Activated T-helper 2 cell treated with anti-CD3 and anti-CD28 coated beads, Interferon-gamma antibody, Interleukin-2, Interleukin-4, amounts not matched to agents 10 μg/mL and 5 μg/mL and 100 μg/mL, durations not matched to agents 14 hours and 24 hours and 36 hours (primary cell): Measurements from ENCODE around the gene DMD. TPM values are rescaled to one million over a fixed set of nuclear protein-coding genes. Genes with fewer than 3 reads are reported as not detected.

Source experiments
- DNase-seq: peaks from one replicate; pipeline ENCODE4 v3.0.0; 2021; ENCODE audit warnings: low spot score
- H3K27ac Mint-ChIP-seq: one replicate; pipeline ENCODE4 v1.8.0; 2021; ENCODE audit warnings: mixed read lengths
- H3K27me3 Mint-ChIP-seq: one replicate; pipeline ENCODE4 v1.8.0; 2021; ENCODE audit warnings: low read depth, mixed read lengths
- H3K36me3 Mint-ChIP-seq: one replicate; pipeline ENCODE4 v1.8.0; 2021; ENCODE audit warnings: low read depth, mixed read lengths
- H3K4me1 Mint-ChIP-seq: one replicate; pipeline ENCODE4 v1.8.0; 2021; ENCODE audit warnings: low read depth, mixed read lengths
- H3K4me3 Mint-ChIP-seq: one replicate; pipeline ENCODE4 v1.8.0; 2021; ENCODE audit warnings: low read depth, mild to moderate bottlenecking, moderate library complexity, mixed read lengths
- H3K9me3 Mint-ChIP-seq: one replicate; pipeline ENCODE4 v1.8.0; 2021; ENCODE audit warnings: mixed read lengths
- intact Hi-C: fragments of 100-400 bp; cut with micrococcal nuclease; formaldehyde crosslinking; loops from one replicate; pipeline ENCODE4 v1.15.1; 2023
- total RNA-seq: library from RNA; stranded (reverse); gene quantifications from 2 replicates; pipeline ENCODE4 v1.2.3, GENCODE V29; 2022

Gene DMD
- total RNA-seq, 1 donor from 2014 or later, result 0.84 TPM

GRCh38 chrX:31376408-31377022 lies 1834.8 kb downstream of the DMD start:
- no peaks in the 10 kb centered on the region for H3K27me3 Mint-ChIP-seq
- H3K4me1 Mint-ChIP-seq, result no peaks in the 10 kb centered on the region
- no peak for DNase-seq
- no peak overlapping the region for H3K27ac Mint-ChIP-seq
- H3K9me3 Mint-ChIP-seq, result no peaks in the 10 kb centered on the region
- no peak overlapping the region for H3K4me3 Mint-ChIP-seq
- H3K36me3 Mint-ChIP-seq, result no peaks in the 10 kb centered on the region
- intact Hi-C loops, result no loop called here

GRCh38 chrX:31374786-31375185 lies 1836.6 kb downstream of the DMD start:
- DNase-seq, result no peak
- Mint-ChIP-seq H3K9me3 (no peaks in the 10 kb centered on the region), H3K4me1 (no peaks in the 10 kb centered on the region), H3K27me3 (no peaks in the 10 kb centered on the region), H3K36me3 (no peaks in the 10 kb centered on the region), H3K4me3 (no peak overlapping the region), H3K27ac (no peak overlapping the region)
- intact Hi-C loops, result no loop called here

DNA sequence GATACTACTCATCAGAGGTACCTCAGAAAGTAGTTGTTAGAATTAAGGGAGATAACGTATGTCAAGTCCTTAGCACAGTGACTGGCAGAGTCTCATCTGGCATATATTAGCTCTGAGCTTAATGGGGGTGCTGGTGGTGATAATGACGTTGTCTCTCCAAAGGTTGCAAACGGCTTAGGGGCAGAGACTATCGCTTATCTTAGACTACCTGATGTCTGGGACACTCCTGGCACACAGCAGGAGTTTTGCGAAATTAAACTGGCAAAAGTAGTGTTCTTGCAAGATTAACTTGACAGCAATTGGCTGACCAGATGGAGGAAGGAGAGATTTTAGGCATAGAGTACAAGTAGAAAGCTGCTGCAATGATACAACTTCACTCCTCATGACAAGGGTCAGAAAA lies 1839.4 kb downstream of the DMD start:
- no peak for DNase-seq
- H3K36me3 Mint-ChIP-seq, result no peaks in the 10 kb centered on the region
- H3K4me3 Mint-ChIP-seq, result no peak overlapping the region
- H3K27me3 Mint-ChIP-seq, result no peaks in the 10 kb centered on the region
- H3K4me1 Mint-ChIP-seq, result no peaks in the 10 kb centered on the region
- H3K9me3 Mint-ChIP-seq, result no peaks in the 10 kb centered on the region
- no peak overlapping the region for H3K27ac Mint-ChIP-seq
- intact Hi-C loops, result no loop called here

- Mint-ChIP-seq H3K27ac (no peak overlapping the region), H3K4me3 (no peak overlapping the region), H3K4me1 (no peaks in the 10 kb centered on the region), H3K36me3 (no peaks in the 10 kb centered on the region), H3K27me3 (no peaks in the 10 kb centered on the region), H3K9me3 (no peaks in the 10 kb centered on the region)
- intact Hi-C loops, result no loop called here
- DNase-seq, result no peak
Observed at GRCh38 chrX:31367816-31368215, 1843.5 kb downstream of the DMD start.

DNA sequence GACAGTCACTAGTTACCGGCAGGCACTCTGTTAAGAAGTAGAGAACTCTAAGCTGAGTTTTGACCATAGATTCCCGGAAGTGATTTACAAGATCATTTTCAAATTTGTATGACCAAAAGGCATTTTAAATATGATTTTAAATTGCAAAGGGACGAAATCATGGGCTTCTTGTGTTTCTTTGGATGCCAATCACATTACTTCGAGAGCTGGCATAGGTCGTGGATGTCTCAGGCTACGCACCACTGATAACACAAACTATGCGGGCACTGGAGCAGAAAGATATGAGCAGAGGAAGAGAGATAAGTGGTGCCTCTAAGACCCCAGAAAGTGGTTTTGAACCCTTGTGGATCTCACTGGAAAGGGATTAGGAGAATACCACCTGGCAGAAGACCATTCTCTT lies 1845.3 kb downstream of the DMD start:
- no peak for DNase-seq
- Mint-ChIP-seq H3K27me3 (no peaks in the 10 kb centered on the region), H3K4me1 (no peaks in the 10 kb centered on the region), H3K27ac (no peak overlapping the region), H3K4me3 (no peak overlapping the region), H3K36me3 (no peaks in the 10 kb centered on the region), H3K9me3 (no peaks in the 10 kb centered on the region)
- intact Hi-C loops, result no loop called here

GRCh38 chrX:31356275-31357212 lies 1854.8 kb downstream of the DMD start:
- no peak overlapping the region for H3K27ac Mint-ChIP-seq
- no peak overlapping the region for H3K4me3 Mint-ChIP-seq
- H3K27me3 Mint-ChIP-seq, result no peaks in the 10 kb centered on the region
- H3K4me1 Mint-ChIP-seq, result no peaks in the 10 kb centered on the region
- DNase-seq, result no peak
- no peaks in the 10 kb centered on the region for H3K36me3 Mint-ChIP-seq
- H3K9me3 Mint-ChIP-seq, result no peaks in the 10 kb centered on the region
- intact Hi-C loops, result no loop called here

DNA sequence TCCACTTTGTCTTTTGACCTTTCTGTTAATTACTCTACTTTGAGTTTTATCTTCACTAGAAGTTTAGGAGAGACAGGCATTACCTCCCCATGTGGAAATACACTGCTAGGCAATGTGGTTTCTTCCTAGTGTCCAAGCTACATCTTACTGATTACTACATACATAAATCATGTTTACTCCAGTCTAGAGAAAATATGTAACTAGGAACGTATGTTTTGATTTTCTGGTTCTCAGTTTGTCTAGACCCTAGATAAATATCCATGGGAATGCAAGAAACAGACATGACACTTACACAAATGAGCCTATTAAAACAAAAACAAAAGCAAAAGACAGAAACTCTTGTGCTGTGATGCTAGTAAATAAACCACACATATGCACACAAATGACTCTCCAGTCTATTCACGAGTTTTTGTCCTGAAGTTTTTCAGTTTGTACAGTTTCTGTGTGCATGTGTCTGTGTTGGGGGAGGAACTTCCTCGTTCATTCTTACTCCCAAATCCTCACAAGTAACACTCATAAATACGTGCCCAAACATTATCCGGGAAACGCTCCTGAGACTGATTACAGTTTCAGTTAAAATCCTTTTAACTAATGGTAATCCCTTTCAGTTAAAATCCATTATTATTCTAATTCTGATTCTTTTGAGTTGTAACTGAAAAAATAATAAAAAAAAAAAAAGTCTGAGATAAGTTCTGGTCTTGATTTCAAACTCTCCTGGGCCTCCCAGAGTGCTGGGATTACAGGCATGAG lies 1856.0 kb downstream of the DMD start:
- no peaks in the 10 kb centered on the region for H3K36me3 Mint-ChIP-seq
- H3K4me1 Mint-ChIP-seq, result no peaks in the 10 kb centered on the region
- intact Hi-C loops, result no loop called here
- H3K4me3 Mint-ChIP-seq, result no peak overlapping the region
- H3K27ac Mint-ChIP-seq, result no peak overlapping the region
- H3K27me3 Mint-ChIP-seq, result no peaks in the 10 kb centered on the region
- H3K9me3 Mint-ChIP-seq, result no peaks in the 10 kb centered on the region
- DNase-seq, result no peak

- H3K4me1 Mint-ChIP-seq, result no peaks in the 10 kb centered on the region
- H3K36me3 Mint-ChIP-seq, result no peaks in the 10 kb centered on the region
- no peak overlapping the region for H3K27ac Mint-ChIP-seq
- no peaks in the 10 kb centered on the region for H3K9me3 Mint-ChIP-seq
- no peak for DNase-seq
- H3K4me3 Mint-ChIP-seq, result no peak overlapping the region
- H3K27me3 Mint-ChIP-seq, result no peaks in the 10 kb centered on the region
- intact Hi-C loops, result no loop called here
Observed at GRCh38 chrX:31353095-31353494, 1858.3 kb downstream of the DMD start.

DNA sequence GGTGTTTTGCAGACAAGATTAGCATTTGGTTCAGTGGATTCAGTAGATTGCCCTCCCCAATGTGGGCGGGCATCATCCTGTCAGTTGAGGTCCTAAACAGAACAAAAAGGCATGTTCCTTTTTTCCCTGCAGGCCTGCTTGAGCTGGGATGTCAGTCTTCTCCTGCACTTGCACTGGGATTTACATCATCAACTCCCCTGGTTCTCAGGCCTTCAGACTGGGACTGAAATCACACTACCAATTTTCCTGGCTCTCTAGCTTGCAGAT lies 1860.6 kb downstream of the DMD start:
- H3K9me3 Mint-ChIP-seq, result no peaks in the 10 kb centered on the region
- H3K27ac Mint-ChIP-seq, result no peak overlapping the region
- H3K27me3 Mint-ChIP-seq, result no peaks in the 10 kb centered on the region
- no peak overlapping the region for H3K4me3 Mint-ChIP-seq
- H3K36me3 Mint-ChIP-seq, result no peaks in the 10 kb centered on the region
- no peak for DNase-seq
- intact Hi-C loops, result no loop called here
- no peaks in the 10 kb centered on the region for H3K4me1 Mint-ChIP-seq

- no peaks in the 10 kb centered on the region for H3K36me3 Mint-ChIP-seq
- intact Hi-C loops, result no loop called here
- no peaks in the 10 kb centered on the region for H3K27me3 Mint-ChIP-seq
- H3K4me1 Mint-ChIP-seq, result no peaks in the 10 kb centered on the region
- H3K27ac Mint-ChIP-seq, result no peak overlapping the region
- no peak for DNase-seq
- no peaks in the 10 kb centered on the region for H3K9me3 Mint-ChIP-seq
- H3K4me3 Mint-ChIP-seq, result no peak overlapping the region
Observed at GRCh38 chrX:31349515-31349914, 1861.8 kb downstream of the DMD start.

GRCh38 chrX:31340587-31340986 lies 1870.8 kb downstream of the DMD start:
- DNase-seq, result no peak
- no peaks in the 10 kb centered on the region for H3K4me1 Mint-ChIP-seq
- H3K27me3 Mint-ChIP-seq, result no peaks in the 10 kb centered on the region
- no peak overlapping the region for H3K27ac Mint-ChIP-seq
- no peak overlapping the region for H3K4me3 Mint-ChIP-seq
- no peaks in the 10 kb centered on the region for H3K9me3 Mint-ChIP-seq
- intact Hi-C loops, result no loop called here
- H3K36me3 Mint-ChIP-seq, result no peaks in the 10 kb centered on the region

DNA sequence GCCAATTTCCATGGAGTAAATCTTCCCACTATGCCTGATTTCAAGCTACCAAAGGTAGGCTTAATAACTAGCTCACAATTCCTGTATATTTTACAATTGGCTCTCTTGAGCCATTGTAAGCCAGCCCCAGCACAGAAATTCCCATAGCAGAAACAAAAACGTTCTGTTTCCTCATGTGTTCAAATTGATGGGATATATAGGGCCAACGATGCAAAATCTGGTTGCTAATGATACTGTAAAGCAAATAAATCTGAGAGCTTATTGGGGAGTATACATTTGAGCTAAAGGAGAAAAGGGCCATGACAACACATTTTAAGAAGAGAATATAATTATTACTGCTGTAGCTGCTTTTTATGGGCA lies 1872.4 kb downstream of the DMD start:
- Mint-ChIP-seq H3K27ac (no peak overlapping the region), H3K27me3 (no peaks in the 10 kb centered on the region), H3K36me3 (no peaks in the 10 kb centered on the region), H3K4me3 (no peak overlapping the region), H3K9me3 (no peaks in the 10 kb centered on the region), H3K4me1 (no peaks in the 10 kb centered on the region)
- intact Hi-C loops, result no loop called here
- DNase-seq, result no peak

DNA sequence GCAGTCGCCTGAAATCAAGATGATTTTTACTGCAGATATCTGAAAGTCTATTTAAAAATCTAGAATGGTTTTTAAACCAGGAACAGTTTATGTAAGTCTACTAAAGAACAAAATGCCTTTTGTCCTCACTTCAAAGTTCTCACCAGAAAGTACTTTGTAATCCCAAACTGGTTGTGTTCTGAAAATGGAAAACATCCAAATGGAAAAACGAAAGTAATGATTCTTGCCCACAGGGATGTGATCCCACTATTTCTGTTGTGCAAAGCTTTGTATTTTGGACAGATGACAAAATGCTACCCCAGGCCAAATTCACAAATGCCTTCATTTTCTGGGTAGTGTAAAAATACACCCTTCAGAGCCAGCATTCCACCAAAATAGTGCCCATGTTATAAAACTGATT lies 1874.0 kb downstream of the DMD start:
- no peaks in the 10 kb centered on the region for H3K36me3 Mint-ChIP-seq
- no peak for DNase-seq
- no peaks in the 10 kb centered on the region for H3K27me3 Mint-ChIP-seq
- intact Hi-C loops, result no loop called here
- no peaks in the 10 kb centered on the region for H3K9me3 Mint-ChIP-seq
- H3K4me1 Mint-ChIP-seq, result no peaks in the 10 kb centered on the region
- no peak overlapping the region for H3K27ac Mint-ChIP-seq
- H3K4me3 Mint-ChIP-seq, result no peak overlapping the region
